ENCODE data around the gene VPS26B.

DNA sequence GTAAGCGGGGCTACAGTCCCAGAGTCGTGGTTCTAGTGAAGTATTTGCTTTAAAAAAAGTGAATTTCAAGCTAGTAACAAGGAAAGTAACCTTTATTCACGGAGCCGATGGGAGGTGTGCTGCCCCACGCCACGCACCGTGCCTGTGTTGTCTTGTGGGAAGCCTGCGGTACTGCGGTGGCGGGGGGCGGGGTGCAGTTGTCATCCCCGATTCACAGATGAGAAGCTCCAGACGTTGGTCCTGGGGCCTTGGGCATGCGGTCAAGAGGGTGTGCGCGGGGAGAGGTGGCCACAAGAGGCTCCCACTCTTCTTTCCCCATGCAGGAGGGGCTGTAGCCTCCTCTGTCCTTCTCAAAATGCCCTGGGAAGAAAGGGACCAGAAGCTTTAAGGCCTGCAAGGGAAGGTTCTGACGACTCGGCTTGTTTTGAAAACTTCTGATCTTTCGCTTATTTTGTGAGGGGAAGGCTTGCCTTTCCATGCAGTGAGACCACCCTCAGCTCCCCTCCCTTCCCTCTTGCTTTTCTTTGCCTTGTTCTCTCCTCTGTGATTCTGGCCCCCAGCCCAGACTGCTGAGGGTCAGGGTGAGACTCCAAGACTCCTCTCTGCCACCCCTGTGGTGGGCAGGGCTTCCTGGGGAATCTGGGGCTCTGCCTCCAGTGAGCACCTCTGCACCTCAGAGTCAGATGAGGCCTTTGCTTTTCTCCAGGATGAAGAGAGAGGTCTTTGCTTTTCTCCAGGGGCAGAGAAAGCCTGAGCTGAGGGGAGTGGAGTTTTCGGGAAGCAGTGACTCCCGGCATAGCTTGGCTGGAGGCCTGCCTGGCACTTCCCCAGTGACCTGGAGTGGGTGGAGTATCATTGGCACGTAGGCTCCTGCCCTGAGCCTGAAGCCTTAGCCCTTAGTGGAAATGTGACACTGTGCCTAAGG lies 57.9 kb downstream of the VPS26B start:
- TF ChIP-seq TAF1 (IDR thresholded peaks at IDR 0.05; ENCODE audit: low read depth) (no peak), EP300 (IDR thresholded peaks at IDR 0.05; ENCODE audit: borderline replicate concordance) (no peak), EGR1 (IDR thresholded peaks at IDR 0.05) (no peak), TCF12 (IDR thresholded peaks at IDR 0.05; ENCODE audit: low read depth) (no peak), CREB1 (IDR thresholded peaks at IDR 0.05; ENCODE audit: low read depth) (no peak), YY1 (IDR thresholded peaks at IDR 0.05; ENCODE audit: low read depth) (no peak), FOXM1 (IDR thresholded peaks at IDR 0.05; ENCODE audit: borderline replicate concordance, low read depth) (no peak), TEAD4 (IDR thresholded peaks at IDR 0.05) (no peak), RAD21 (IDR thresholded peaks at IDR 0.05; ENCODE audit: low read depth) (no peak)
- TF ChIP-seq, protein P1, sequence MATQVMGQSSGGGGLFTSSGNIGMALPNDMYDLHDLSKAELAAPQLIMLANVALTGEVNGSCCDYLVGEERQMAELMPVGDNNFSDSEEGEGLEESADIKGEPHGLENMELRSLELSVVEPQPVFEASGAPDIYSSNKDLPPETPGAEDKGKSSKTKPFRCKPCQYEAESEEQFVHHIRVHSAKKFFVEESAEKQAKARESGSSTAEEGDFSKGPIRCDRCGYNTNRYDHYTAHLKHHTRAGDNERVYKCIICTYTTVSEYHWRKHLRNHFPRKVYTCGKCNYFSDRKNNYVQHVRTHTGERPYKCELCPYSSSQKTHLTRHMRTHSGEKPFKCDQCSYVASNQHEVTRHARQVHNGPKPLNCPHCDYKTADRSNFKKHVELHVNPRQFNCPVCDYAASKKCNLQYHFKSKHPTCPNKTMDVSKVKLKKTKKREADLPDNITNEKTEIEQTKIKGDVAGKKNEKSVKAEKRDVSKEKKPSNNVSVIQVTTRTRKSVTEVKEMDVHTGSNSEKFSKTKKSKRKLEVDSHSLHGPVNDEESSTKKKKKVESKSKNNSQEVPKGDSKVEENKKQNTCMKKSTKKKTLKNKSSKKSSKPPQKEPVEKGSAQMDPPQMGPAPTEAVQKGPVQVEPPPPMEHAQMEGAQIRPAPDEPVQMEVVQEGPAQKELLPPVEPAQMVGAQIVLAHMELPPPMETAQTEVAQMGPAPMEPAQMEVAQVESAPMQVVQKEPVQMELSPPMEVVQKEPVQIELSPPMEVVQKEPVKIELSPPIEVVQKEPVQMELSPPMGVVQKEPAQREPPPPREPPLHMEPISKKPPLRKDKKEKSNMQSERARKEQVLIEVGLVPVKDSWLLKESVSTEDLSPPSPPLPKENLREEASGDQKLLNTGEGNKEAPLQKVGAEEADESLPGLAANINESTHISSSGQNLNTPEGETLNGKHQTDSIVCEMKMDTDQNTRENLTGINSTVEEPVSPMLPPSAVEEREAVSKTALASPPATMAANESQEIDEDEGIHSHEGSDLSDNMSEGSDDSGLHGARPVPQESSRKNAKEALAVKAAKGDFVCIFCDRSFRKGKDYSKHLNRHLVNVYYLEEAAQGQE (IDR thresholded peaks at IDR 0.05; ENCODE audit: low read depth), result no peak
- TF ChIP-seq, protein P2, sequence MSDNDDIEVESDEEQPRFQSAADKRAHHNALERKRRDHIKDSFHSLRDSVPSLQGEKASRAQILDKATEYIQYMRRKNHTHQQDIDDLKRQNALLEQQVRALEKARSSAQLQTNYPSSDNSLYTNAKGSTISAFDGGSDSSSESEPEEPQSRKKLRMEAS (IDR thresholded peaks at IDR 0.05), result no peak
- TF ChIP-seq, protein P3, sequence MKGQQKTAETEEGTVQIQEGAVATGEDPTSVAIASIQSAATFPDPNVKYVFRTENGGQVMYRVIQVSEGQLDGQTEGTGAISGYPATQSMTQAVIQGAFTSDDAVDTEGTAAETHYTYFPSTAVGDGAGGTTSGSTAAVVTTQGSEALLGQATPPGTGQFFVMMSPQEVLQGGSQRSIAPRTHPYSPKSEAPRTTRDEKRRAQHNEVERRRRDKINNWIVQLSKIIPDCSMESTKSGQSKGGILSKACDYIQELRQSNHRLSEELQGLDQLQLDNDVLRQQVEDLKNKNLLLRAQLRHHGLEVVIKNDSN (IDR thresholded peaks at IDR 0.05), result no peak

Data from Ishikawa (cell line).